ENCODE results near the gene PLA2G2C.
"Not testable (repeated sequence)": the region's sequence is repeated elsewhere in the genome, so short reads cannot be mapped to it uniquely, and the experiment has no call there.

The PLA2G2C gene
- long read RNA-seq, donor 1 = 0 reads
- long read RNA-seq, donor 2 = 0 reads
- long read RNA-seq, donor 3 = 0 reads
- long read RNA-seq, donor 4 = 0 reads
- long read RNA-seq, donor 5 = 0 reads
- long read RNA-seq, donor 6 = 0 reads
- long read RNA-seq, donor 7 = 0 reads
- long read RNA-seq, donor 8 = 0 reads

- peak; percentile 74 for DNase-seq
These were observed at the start of gene PLA2G2C, which contains the start of gene UBXN10 for GRCh38 chr1:20185834-20186782. Gene PLA2G2C, minus strand, starts transcription at chr1:20186518. Its CDS starts 9,155 bp downstream, at chr1:20177363. Gene UBXN10, plus strand, starts transcription at chr1:20186096. Its CDS starts 4,466 bp downstream, at chr1:20190562.

GRCh38 chr1:20234788-20235535 lies 48.6 kb upstream of the PLA2G2C start:
- no peak for DNase-seq

GRCh38 chr1:20233866-20234265 lies 47.5 kb upstream of the PLA2G2C start:
- DNase-seq = no peak

GRCh38 chr1:20233394-20233793 lies 47.1 kb upstream of the PLA2G2C start:
- no peak for DNase-seq

- DNase-seq = not testable (repeated sequence)
These were observed 46.2 kb upstream of the PLA2G2C start for GRCh38 chr1:20232564-20232963.

- DNase-seq = no peak
These were observed 42.9 kb upstream of the PLA2G2C start for GRCh38 chr1:20229171-20229570.

GRCh38 chr1:20228314-20228825 lies 42.1 kb upstream of the PLA2G2C start:
- DNase-seq = no peak

- no peak for DNase-seq
These were observed 41.4 kb upstream of the PLA2G2C start for GRCh38 chr1:20227704-20228103.

GRCh38 chr1:20224546-20224945 lies 38.2 kb upstream of the PLA2G2C start:
- no peak for DNase-seq

GRCh38 chr1:20223551-20224419 lies 37.5 kb upstream of the PLA2G2C start:
- no peak for DNase-seq

- DNase-seq = no peak
These were observed 36.8 kb upstream of the PLA2G2C start for GRCh38 chr1:20223106-20223505.

GRCh38 chr1:20220036-20220435 lies 33.7 kb upstream of the PLA2G2C start:
- no peak for DNase-seq

- DNase-seq = not testable (repeated sequence)
These were observed 32.7 kb upstream of the PLA2G2C start for GRCh38 chr1:20219053-20219452.

GRCh38 chr1:20216574-20216973 lies 30.3 kb upstream of the PLA2G2C start:
- DNase-seq = no peak

GRCh38 chr1:20215716-20216115 lies 29.4 kb upstream of the PLA2G2C start:
- DNase-seq = no peak

- peak; percentile 67 for DNase-seq
These were observed 26.5 kb upstream of the PLA2G2C start for GRCh38 chr1:20212685-20213331.

- no peak for DNase-seq
These were observed 25.9 kb upstream of the PLA2G2C start for GRCh38 chr1:20212085-20212684.

GRCh38 chr1:20211511-20211931 lies 25.2 kb upstream of the PLA2G2C start:
- DNase-seq = no peak

- no peak for DNase-seq
These were observed 24.6 kb upstream of the PLA2G2C start for GRCh38 chr1:20210736-20211460.

GRCh38 chr1:20209471-20209870 lies 23.2 kb upstream of the PLA2G2C start:
- DNase-seq = no peak

Measured in right kidney (tissue), 9 donors.